Endothelial cell of umbilical vein (primary cell): ENCODE data around the gene SLC25A26.

Experiments used
- EZH2 ChIP-seq: IDR thresholded peaks from 2 replicates; pipeline ENCODE4 v1.6.1; 2012; ENCODE audit warnings: borderline replicate concordance, low read depth, mild to moderate bottlenecking, moderate library complexity, low read length, inconsistent platforms; ENCODE audit not compliant: severe bottlenecking
- FOS ChIP-seq: IDR thresholded peaks from 2 replicates; pipeline ENCODE4 v1.6.1; 2011; ENCODE audit warnings: mild to moderate bottlenecking, low read length, moderate library complexity, borderline replicate concordance; ENCODE audit not compliant: insufficient read depth
- GATA2 ChIP-seq: IDR thresholded peaks from 2 replicates; pipeline ENCODE4 v1.7.0; 2011; ENCODE audit warnings: low read depth, mild to moderate bottlenecking, moderate library complexity, mixed read lengths, low read length; ENCODE audit not compliant: insufficient read length, insufficient read depth
- JUN ChIP-seq: IDR thresholded peaks from 2 replicates; pipeline ENCODE4 v1.6.1; 2011; ENCODE audit warnings: borderline replicate concordance, low read depth; ENCODE audit not compliant: insufficient read length, insufficient read depth
- MYC ChIP-seq: IDR thresholded peaks from one replicate; pipeline ENCODE4 v1.6.1; 2011; ENCODE audit warnings: mild to moderate bottlenecking, low read depth, low read length
- POLR2A ChIP-seq: IDR thresholded peaks from 2 replicates; pipeline ENCODE4 v1.6.1; 2012; ENCODE audit warnings: low read depth, mild to moderate bottlenecking, control low read depth, low read length
- POLR2AphosphoS5 ChIP-seq: IDR thresholded peaks from 2 replicates; pipeline ENCODE4 v1.6.1; 2012; ENCODE audit warnings: low read depth, mild to moderate bottlenecking, control low read depth, low read length, moderate library complexity; ENCODE audit not compliant: insufficient read depth
- TF ChIP-seq, protein P1 (sequence below), 2 donors: IDR thresholded peaks; 1 replicate in 1 of 2; 2 replicates in 1 of 2; pipeline ENCODE4 v1.5.1; 2011; ENCODE audit warnings: low read length in 2 of 2, mild to moderate bottlenecking in 2 of 2, moderate library complexity in 2 of 2, control low read depth in 1 of 2, inconsistent platforms in 1 of 2, low read depth in 1 of 2; ENCODE audit not compliant: insufficient read depth in 1 of 2; ENCODE audit errors: extremely low read depth in 1 of 2
- TF ChIP-seq, protein P2 (sequence below): IDR thresholded peaks from 2 replicates; pipeline ENCODE4 v1.6.1; 2011; ENCODE audit not compliant: insufficient read depth, insufficient read length

DNA sequence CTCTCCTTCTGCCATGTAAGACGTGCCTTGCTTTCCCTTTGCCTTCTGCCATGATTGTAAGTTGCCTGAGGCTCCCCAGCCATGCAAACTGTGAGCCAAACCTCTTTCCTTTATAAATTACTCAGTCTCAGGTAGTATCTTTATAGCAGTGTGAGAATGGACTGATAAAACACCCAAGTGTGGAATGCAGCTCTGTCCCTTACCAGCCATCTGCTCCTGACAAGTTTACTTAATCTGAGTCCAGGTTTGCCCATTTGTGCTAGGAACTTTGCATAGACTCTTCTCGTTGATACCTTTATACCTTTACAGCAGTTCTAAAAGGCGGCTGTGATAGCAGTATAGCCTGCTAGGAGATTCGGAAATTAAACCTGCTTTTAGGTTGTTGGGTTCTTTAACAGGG is 48.1 kb downstream of the SLC25A26 start:
- TF ChIP-seq, protein P1, sequence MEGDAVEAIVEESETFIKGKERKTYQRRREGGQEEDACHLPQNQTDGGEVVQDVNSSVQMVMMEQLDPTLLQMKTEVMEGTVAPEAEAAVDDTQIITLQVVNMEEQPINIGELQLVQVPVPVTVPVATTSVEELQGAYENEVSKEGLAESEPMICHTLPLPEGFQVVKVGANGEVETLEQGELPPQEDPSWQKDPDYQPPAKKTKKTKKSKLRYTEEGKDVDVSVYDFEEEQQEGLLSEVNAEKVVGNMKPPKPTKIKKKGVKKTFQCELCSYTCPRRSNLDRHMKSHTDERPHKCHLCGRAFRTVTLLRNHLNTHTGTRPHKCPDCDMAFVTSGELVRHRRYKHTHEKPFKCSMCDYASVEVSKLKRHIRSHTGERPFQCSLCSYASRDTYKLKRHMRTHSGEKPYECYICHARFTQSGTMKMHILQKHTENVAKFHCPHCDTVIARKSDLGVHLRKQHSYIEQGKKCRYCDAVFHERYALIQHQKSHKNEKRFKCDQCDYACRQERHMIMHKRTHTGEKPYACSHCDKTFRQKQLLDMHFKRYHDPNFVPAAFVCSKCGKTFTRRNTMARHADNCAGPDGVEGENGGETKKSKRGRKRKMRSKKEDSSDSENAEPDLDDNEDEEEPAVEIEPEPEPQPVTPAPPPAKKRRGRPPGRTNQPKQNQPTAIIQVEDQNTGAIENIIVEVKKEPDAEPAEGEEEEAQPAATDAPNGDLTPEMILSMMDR (IDR thresholded peaks at IDR 0.05; ENCODE audit: extremely low read depth in 1 of 2, insufficient read depth in 1 of 2, low read depth in 1 of 2, low read length in 2 of 2), result no peak
- no peak for TF ChIP-seq EZH2
- TF ChIP-seq JUN, result no peak
- no peak for TF ChIP-seq POLR2A
- no peak for TF ChIP-seq POLR2AphosphoS5
- TF ChIP-seq, protein P2, sequence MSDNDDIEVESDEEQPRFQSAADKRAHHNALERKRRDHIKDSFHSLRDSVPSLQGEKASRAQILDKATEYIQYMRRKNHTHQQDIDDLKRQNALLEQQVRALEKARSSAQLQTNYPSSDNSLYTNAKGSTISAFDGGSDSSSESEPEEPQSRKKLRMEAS, result no peak
- no peak for TF ChIP-seq FOS
- no peak for TF ChIP-seq GATA2
- TF ChIP-seq MYC, result no peak
